ENCODE results near the gene SFXN2. TPM values are rescaled to one million over a fixed set of nuclear protein-coding genes. Genes with fewer than 3 reads are reported as not detected.

The SFXN2 gene
- total and polyA plus RNA-seq, 8 donors: 5.6 to 21.6 (median 10.0) TPM

GRCh38 chr10:102779680-102780526 is 65.5 kb downstream of the SFXN2 start:
- H3K27me3 ChIP-seq: no peaks in the 10 kb centered on the region
- FAIRE-seq (no peak), DNase-seq (no peak), ATAC-seq (no peak)
- no peaks in the 10 kb centered on the region for H3K36me3 ChIP-seq
- TF ChIP-seq CTCF (IDR thresholded peaks at IDR 0.05): no peak
- intact Hi-C loops (cut with DNase I): no loop called here
- no peak overlapping the region for H3K27ac ChIP-seq
- H3K4me1 ChIP-seq: peaks cover 16 to 54% (median 20%) of the 10 kb centered on the region in 3 donors
- WGBS, 2 donors: 70 to 75% methylated on average over 10 of the region's 10 CpGs
- H3K4me3 ChIP-seq: no peak overlapping the region
- no peaks in the 10 kb centered on the region for H3K9me3 ChIP-seq

DNA sequence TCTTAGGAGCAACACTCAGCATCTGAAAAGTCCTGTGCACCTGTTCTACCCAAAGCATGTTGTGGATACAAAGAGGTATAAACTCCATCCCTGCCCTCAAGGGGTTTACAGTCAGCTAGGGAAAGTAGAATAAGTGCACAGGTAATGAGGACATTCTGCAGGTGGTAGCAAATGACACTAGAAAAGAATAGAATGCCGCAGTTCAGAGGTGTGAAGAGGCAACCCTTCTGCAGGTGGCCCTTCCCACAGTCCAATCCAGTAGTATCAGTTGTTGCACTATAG is 66.0 kb downstream of the SFXN2 start:
- H3K27ac ChIP-seq: no peak overlapping the region
- TF ChIP-seq CTCF (IDR thresholded peaks at IDR 0.05): no peak

DNA sequence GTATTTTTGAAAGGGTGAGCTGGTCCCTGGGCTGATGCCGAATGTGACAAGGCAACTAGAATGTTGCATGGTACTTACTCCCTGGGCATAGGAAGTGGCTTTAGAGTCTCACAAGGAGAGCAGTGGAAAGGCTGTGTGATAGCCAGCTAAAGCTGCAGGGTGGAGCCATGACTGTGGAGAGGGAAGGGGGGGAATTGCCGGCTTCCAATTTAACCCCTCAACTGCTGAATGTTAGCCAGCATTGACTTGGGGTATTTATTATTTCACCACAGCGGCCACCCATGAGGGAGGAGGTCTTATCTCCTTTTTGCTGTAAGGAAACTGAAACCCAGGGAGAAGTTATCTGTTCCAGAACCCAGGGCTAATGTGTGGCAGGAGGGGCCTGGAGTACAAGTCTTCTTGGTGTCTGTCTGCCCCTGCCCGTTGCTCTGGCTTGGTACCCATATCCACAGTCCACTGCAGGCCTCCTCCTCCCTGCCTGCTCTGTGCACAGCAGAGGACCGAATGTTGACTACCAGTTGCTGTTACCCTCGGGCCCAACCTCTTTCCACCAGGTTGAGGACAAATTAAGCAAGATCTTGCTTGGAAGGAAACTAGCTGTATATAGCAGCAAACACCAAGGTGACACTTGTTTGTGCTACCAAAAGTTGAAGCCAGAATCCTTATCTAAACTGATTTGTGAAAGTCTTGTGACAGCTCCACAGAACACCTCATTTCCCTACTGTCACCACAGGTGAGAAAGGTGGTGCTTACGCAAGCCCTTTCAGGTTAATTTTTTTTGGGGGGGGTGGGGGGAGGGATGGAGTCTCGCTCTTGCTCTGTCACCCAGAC is 66.9 kb downstream of the SFXN2 start:
- no peak for TF ChIP-seq CTCF (IDR thresholded peaks at IDR 0.05)
- WGBS, 2 donors: 60 to 68% methylated on average over 8 of the region's 8 CpGs
- ATAC-seq (no peak), DNase-seq (no peak), FAIRE-seq (no peak)
- Histone ChIP-seq H3K4me3 (no peak overlapping the region), H3K27me3 (no peaks in the 10 kb centered on the region), H3K9me3 (no peaks in the 10 kb centered on the region), H3K4me1 (peaks cover 4 to 47% (median 7%) of the 10 kb centered on the region in 3 donors), H3K27ac (peak overlapping the region in 2 of 4 donors; percentile 60 to 73), H3K36me3 (no peaks in the 10 kb centered on the region)
- intact Hi-C loops (cut with DNase I): no loop called here

More for the DNA sequence above, 66.0 kb downstream of the SFXN2 start:
- Histone ChIP-seq H3K9me3 (no peaks in the 10 kb centered on the region), H3K27me3 (no peaks in the 10 kb centered on the region), H3K4me1 (peaks cover 12 to 52% (median 15%) of the 10 kb centered on the region in 3 donors), H3K36me3 (no peaks in the 10 kb centered on the region), H3K4me3 (no peak overlapping the region)
- ATAC-seq (no peak), FAIRE-seq (no peak), DNase-seq (no peak)
- 93 to 100% methylated on average over 1 of the region's 1 CpG for WGBS, 2 donors
- intact Hi-C loops (cut with DNase I): no loop called here

DNA sequence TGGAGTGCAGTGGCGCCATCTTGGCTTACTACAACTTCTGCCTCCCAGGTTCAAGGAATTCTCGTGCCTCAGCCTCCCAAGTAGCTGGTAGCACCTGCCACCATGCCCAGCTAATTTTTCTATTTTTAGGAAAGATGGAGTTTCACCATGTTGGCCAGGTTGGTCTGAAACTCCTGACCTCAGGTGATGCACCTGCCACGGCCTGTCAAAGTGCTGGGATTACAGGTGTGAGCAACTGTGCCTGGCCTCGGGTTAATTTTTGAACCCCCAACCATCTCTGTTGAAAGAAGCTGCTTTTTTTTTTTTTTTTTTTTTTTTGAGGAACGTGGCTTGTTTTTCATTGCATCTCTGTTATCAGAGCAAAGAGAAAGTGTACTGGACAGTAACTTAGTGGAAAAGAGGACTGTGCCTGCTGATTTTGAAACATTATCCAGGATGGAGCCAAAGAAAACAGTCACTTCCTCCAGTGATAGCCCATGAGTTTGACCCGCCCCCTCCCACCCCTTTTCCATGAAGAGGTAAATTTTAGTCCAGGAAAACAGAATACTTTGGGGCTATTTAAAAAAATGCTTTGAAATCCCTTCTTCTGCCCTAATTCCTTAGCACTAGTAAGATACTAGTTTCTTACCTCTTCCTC is 67.6 kb downstream of the SFXN2 start:
- DNase-seq: no peak
- Histone ChIP-seq H3K4me3 (no peak overlapping the region), H3K27ac (peak overlapping the region in 2 of 4 donors; percentile 60 to 73), H3K4me1 (peaks cover 0 to 41% (median 5%) of the 10 kb centered on the region in 3 donors), H3K27me3 (no peaks in the 10 kb centered on the region), H3K36me3 (no peaks in the 10 kb centered on the region), H3K9me3 (no peaks in the 10 kb centered on the region)
- ATAC-seq: peak; percentile 57 to 66 (median 60)
- no peak for TF ChIP-seq CTCF (IDR thresholded peaks at IDR 0.05)
- WGBS, 2 donors: 66 to 70% methylated on average over 6 of the region's 6 CpGs
- intact Hi-C loops (cut with DNase I): no loop called here
- no peak for FAIRE-seq

Measured in pancreas (tissue), 10 donors.